HEK293 (cell line): ENCODE data around the gene HAUS8.

Source experiments
- CTCF ChIP-seq: fragments of 450-650 bp; formaldehyde crosslinking; IDR thresholded peaks from 2 replicates; pipeline ENCODE4 v1.5.1; 2016; ENCODE audit warnings: missing biosample characterization, missing genetic modification characterization
- PRDM10 ChIP-seq: fragments of 450-650 bp; formaldehyde crosslinking; IDR thresholded peaks from 2 replicates; pipeline ENCODE4 v1.5.1; 2016; ENCODE audit warnings: missing biosample characterization, missing genetic modification characterization
- REST ChIP-seq: fragments of 450-650 bp; formaldehyde crosslinking; IDR thresholded peaks from 2 replicates; pipeline ENCODE4 v1.5.1; 2016; ENCODE audit warnings: missing biosample characterization, missing genetic modification characterization
- TSHZ1 ChIP-seq: fragments of 450-650 bp; formaldehyde crosslinking; IDR thresholded peaks from 2 replicates; pipeline ENCODE4 v1.5.1; 2016; ENCODE audit warnings: missing biosample characterization, missing genetic modification characterization, borderline replicate concordance
- YY1 ChIP-seq: fragments of 450-650 bp; formaldehyde crosslinking; IDR thresholded peaks from 2 replicates; pipeline ENCODE4 v1.5.1; 2018; ENCODE audit warnings: missing biosample characterization, missing genetic modification characterization
- ZBTB7A ChIP-seq: fragments of 450-650 bp; formaldehyde crosslinking; IDR thresholded peaks from 2 replicates; pipeline ENCODE4 v1.5.1; 2016; ENCODE audit warnings: low read depth, missing biosample characterization, missing genetic modification characterization
- ZNF140 ChIP-seq: fragments of 450-650 bp; formaldehyde crosslinking; IDR thresholded peaks from 2 replicates; pipeline ENCODE4 v1.5.1; 2016; ENCODE audit warnings: missing biosample characterization, missing genetic modification characterization
- ZNF274 ChIP-seq, 2 experiments: fragments of 200-500 bp in 1 of 2; fragments of 450-650 bp in 1 of 2; sonication (Bioruptor generic) in 1 of 2; formaldehyde crosslinking in 1 of 2; IDR thresholded peaks; 2 replicates each; pipeline versions ENCODE4 v1.5.1 to v1.6.1; 2014 to 2016; ENCODE audit warnings: borderline replicate concordance in 1 of 2, inconsistent platforms in 1 of 2, low read length in 1 of 2, missing biosample characterization in 1 of 2, missing genetic modification characterization in 1 of 2
- ZNF292 ChIP-seq: fragments of 450-650 bp; formaldehyde crosslinking; IDR thresholded peaks from 2 replicates; pipeline ENCODE4 v1.5.1; 2016; ENCODE audit warnings: low read depth, missing biosample characterization, missing genetic modification characterization, borderline replicate concordance
- ZNF311 ChIP-seq: fragments of 450-650 bp; formaldehyde crosslinking; IDR thresholded peaks from 2 replicates; pipeline ENCODE4 v1.5.1; 2017; ENCODE audit warnings: missing biosample characterization, missing genetic modification characterization, borderline replicate concordance
- ZNF37A ChIP-seq: fragments of 450-650 bp; IDR thresholded peaks from 2 replicates; pipeline ENCODE4 v1.5.1; 2018; ENCODE audit warnings: missing biosample characterization, missing genetic modification characterization
- ZNF510 ChIP-seq: fragments of 450-650 bp; formaldehyde crosslinking; IDR thresholded peaks from 2 replicates; pipeline ENCODE4 v1.5.1; 2018; ENCODE audit warnings: mild to moderate bottlenecking, missing genetic modification characterization, missing biosample characterization; ENCODE audit not compliant: insufficient replicate concordance

GRCh38 chr19:17026706-17027534 is 48.3 kb downstream of the HAUS8 start, which contains the start of gene CPAMD8:
- TF ChIP-seq CTCF (tag by site-specific recombination) (no peak), YY1 (tag by site-specific recombination) (no peak), ZNF37A (tag by site-specific recombination) (no peak), ZNF292 (tag by site-specific recombination) (no peak), PRDM10 (tag by site-specific recombination) (no peak), ZNF274 (IDR thresholded peaks at IDR 0.05; ENCODE audit: low read length) (no peak), ZNF274 (tag by site-specific recombination; IDR thresholded peaks at IDR 0.05; ENCODE audit: borderline replicate concordance) (no peak), ZNF140 (tag by site-specific recombination) (no peak), ZNF311 (no peak), ZNF510 (no peak), ZBTB7A (tag by site-specific recombination) (no peak), TSHZ1 (no peak), REST (tag by site-specific recombination) (no peak)
